CD4-positive, alpha-beta T cell treated with Interleukin-15 for 1 hour (primary cell): ENCODE results near the gene PDE7B.
"Not testable (repeated sequence)": the region's sequence is repeated elsewhere in the genome, so short reads cannot be mapped to it uniquely, and the experiment has no call there.

Source experiments
- DNase-seq: peaks from one replicate; pipeline ENCODE4 v3.0.0-alpha.2; 2020

PDE7B gene

DNA sequence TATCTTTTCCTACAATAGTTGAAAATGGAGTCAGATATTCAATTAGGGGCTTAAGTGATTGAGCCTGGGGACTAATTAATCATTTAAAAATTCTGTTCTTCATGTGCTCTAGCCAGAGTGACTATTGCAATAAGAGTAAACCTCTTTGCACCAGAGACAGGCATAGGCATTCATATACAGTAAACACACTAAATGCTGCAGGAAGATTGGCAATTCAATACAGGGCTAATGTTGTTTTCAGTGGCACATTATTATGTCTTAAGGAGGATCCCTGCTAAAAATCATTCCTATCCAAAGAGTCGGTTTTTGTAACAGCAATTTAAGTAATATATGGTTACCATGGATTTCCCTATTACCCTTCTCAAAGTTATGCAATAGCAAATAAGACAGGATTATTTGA lies 1.2 kb downstream of the PDE7B start:
- DNase-seq = no peak

DNA sequence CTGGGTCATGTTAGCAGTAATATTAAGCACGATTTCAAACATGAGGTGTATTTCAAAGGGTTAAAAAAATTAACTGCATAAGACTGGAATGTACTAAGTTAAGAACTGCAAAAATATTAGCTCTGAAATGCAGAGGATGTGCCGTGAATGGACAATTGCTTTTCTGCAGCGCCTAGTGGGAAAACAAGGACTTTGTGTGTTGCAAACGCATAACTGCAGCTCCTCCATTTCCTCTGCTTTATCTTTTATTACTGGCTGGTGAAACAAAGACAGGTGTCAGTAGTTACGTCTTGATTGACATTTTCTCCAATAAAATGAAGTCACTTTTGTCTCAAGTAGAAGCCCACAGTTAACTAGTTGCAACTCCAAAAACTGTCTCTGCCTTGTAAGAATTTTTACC lies 1.7 kb downstream of the PDE7B start:
- no peak for DNase-seq

DNA sequence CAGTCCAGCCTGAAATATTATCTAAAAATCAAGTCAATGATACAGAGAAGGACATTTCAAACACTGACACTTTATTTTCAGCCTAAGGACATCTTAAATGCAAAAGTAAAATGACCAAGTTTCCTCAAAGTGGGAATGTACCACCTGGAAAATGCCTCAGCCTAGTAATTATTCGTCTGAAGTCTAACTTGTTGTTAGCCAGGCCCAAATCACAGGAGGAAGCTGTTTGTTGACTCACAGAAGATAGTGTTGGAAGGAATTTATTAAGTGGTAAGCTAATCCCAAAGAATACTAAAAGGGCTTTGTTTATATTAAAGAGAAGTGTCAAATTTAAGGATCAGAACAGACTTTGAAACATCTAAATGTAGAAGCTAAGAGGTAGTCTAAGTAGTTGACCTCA lies 2.5 kb downstream of the PDE7B start:
- DNase-seq = no peak

DNA sequence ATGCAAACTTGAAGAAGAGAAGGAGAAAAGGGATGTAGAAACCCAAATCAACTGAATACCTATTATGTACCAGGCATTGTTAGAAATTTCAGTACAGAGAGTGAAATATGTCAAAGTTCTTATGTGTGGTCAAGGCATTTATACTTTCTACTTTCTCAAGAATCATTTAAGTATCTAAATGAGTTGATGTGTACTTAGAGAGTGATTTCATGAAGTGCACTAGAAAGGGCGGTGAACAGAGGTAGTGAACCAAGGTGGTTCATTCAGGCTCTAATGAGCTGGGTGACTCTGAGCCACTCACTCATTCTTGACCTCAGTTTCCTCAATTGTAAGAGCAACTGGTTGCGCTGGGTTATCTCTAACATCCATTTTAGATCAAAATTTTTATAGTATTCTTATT lies 3.3 kb downstream of the PDE7B start:
- no peak for DNase-seq

DNA sequence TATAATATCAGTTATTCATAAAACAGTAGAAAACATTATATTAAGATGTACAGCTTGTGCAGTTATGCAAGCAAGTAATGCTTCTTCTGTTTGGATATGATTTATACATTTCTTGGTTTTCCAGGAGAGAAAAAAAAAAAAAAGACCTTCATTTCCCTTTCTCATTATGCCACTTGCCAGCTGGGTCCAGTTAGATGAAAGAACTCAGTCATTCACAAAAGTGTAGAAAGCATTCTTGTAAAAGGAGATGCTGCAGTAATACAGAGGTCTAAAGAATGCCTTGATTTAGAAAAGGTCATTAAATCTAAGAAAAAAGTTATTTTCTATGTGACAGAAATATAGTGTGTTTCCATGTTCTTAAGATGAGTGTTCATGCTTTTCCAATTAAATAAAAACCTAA lies 7.4 kb downstream of the PDE7B start:
- no peak for DNase-seq

DNA sequence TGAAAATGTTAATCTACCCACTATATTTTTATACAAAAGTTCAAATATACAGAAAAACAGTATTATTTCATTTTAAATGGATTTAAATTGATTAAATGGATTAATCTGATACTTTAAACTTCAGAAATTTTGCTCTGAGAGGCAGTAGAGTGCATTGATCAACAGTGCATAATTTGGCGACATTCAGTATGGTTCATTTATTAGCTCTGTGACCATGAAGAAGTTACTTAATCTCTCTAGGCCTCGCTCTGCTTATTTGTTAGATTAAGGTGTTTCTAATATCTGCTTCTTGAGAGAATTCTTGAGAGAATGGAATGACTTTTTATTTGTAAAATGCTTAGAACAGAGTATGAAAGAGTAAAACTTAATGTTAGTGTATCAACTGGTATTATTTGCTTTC lies 8.9 kb downstream of the PDE7B start:
- DNase-seq = no peak

DNA sequence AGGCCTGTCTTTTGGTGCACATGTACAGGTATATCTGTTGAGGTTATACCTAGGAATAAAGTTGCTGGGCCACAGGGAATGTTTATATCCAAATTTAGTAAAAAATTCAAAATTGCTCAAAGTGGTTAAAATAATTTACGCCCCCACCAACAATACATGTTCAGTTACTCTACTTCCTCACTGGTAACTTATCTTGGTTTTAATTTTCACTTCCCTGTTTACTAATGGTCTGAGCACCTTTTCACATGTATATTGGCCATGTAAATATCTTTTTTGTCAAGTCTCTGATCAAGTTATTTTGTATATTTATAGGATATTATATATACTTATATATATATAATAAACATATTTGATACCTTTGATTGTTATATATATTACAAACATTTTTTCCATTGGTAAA lies 9.7 kb downstream of the PDE7B start:
- no peak for DNase-seq

DNA sequence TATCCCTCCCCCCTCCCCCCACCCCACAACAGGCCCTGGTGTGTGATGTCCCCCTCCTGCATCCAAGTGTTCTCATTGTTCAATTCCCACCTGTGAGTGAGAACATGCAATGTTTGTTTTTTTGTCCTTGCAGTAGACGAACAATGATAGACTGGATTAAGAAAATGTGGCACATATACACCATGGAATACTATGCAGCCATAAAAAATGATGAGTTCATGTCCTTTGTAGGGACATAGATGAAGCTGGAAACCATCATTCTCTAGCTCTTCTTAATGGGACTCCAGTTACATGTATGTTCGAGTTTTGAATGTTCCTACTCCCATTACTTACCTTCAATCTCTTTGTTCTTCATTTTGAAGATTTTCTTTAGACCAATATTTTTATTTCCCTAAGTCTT lies 13.4 kb downstream of the PDE7B start:
- DNase-seq = not testable (repeated sequence)

DNA sequence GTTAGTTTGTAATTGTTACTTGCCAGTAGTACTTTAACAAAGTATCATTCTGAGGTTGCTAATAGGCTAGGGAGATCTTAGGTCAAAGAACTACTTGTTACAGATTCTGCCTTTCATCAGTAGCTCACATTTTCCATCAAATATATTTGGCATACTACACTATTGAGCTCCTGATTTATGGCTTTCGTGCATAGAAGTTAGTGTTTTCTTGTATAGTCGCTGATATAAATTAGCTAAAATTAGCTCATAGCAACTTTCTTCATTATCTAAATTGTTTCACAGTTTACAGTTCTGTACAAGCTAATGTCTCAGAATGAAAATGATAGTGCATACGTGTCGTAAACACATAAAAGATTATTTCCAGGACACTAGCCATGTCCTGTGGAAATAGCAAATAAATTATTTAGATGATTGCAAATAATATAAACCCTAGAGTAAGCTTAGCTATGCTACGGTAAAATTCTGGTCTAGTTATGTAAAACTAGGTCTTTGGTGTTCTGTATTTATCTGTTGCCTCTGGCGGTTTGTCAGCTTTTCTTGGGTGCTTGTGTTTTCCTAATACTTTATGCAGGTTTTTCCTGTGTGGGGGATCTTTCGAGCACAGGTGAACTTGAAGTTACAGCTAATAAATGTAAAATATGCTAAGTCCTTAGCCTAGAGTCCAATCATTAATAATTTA lies 15.1 kb downstream of the PDE7B start:
- DNase-seq = no peak

DNA sequence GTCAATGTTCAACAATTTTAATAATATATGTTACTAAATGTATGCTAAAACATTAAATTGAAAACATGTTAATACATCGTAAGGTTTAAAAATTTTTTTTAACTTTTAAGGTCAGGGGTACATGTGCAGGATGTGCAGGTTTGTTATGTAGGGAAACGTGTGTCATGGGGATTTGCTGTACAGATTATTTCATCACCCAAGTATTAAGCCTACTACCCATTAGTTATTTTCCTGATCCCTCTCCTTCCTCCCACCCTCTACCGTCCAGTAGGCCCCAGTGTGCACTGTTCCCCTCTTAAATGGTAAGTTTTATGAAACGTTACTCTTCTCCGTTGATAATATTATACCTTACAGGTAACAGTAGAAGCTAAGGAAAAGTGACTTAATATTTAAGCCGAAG lies 15.8 kb downstream of the PDE7B start:
- DNase-seq = no peak

DNA sequence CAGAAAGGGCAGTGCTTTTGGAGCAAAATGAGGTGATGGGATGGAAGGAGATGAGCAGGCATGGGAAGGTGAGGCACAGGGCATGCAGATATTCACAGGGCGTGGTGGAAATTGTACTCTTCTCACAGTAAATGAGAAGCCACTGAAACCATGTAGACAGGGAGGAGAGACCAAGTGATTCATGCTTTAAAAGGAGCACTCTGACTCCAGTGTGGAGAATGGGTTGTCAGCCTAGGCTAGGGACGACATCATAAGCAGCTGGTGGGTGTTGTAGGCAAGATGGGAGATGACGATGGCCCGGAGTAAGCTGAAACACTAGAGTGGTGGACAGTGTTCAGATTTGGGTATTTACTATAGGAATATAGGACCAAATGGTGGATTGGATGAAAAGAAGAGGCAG lies 18.4 kb downstream of the PDE7B start:
- DNase-seq = no peak

DNA sequence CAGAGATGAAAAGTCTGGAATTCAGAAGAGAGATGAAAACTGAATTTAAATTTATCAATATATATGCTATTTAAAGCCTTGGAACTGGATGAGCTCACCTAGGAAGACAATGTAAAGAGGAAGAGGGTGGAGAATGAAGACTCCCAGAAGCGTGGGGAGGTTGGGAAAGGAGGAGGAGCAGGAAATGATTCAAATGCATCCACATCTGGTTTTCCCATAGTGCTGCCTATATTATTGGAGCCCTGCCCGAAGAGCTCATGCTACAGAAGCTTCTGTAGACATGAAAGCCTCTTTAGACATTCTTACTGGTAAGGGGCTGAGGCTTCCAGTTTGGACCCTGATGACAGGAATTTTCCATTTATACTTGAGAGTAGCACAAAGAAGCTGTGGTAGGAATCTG lies 19.2 kb downstream of the PDE7B start:
- no peak for DNase-seq

DNA sequence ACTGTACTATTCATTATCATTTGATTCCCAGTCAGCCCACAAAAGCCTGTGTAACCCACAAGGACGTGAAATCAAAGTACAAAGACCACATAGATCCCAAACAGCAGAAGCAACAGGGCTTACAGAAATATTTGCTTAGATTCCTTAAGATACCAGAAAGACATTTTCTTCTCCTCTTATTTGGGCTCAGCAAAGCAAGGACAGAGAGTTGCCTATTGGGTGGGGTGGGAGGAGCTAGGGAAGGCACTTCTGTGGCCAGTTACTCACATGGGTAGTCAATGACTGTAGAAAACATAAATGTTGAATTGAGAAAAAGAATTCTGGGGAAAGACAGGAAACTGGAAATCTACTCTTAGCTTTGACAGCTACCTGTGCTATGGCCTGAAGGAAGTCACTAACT lies 19.8 kb downstream of the PDE7B start:
- DNase-seq = no peak

DNA sequence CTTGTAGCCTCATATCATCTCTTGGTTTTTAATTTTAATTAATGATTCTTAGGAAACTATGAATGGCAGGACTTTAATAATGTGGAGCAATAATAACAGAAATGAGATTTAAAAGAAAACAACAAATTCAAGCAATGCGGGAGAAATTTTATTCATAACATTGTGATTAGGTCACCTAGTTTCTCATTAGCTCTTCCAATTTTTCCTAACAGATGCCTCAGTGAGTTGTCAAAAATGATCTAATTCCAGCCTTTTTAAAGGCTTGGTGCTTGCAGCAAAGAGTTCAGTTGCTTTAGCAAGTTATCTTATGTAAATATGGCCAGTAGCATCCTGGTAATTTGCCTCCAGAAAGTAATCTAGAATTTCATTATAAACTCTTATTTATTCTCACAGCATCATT lies 20.4 kb downstream of the PDE7B start:
- no peak for DNase-seq

DNA sequence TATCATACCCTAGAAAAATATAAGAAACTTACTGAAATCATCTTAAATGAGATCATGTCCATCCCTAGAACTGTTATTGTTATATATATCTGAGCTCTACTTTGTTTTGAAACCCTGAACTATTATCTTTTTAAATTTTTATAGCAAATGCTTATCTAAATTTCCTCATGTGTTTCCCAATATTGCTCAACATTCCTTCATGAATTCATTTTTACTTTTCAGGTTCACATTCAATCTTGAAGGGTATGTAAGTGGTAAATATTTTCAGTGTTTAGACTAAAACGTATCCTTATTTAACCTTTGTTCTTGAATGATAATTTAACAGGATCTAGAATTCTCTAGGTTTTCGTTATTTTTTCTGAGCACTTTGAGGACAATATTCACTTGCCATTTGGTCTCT lies 23.9 kb downstream of the PDE7B start:
- no peak for DNase-seq

DNA sequence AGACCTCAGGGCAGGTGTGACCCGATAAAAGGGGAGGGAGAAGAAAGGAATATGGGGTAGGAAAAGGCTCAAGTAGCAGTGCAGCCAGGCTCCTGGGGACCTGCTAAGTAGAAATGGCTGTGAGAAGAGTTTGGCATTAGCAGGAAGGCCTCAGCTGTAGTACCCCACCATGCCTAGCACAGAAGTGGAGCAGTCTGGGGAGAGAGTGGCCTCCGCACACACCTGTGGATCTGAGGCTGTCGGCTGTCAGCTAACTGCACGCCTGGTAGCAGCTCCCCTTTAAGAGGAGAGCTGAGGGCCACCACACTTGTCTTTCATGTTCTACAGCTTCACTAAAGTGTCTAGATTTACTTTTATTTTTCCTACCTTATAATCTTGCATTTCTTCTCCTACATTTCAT lies 24.6 kb downstream of the PDE7B start:
- no peak for DNase-seq

DNA sequence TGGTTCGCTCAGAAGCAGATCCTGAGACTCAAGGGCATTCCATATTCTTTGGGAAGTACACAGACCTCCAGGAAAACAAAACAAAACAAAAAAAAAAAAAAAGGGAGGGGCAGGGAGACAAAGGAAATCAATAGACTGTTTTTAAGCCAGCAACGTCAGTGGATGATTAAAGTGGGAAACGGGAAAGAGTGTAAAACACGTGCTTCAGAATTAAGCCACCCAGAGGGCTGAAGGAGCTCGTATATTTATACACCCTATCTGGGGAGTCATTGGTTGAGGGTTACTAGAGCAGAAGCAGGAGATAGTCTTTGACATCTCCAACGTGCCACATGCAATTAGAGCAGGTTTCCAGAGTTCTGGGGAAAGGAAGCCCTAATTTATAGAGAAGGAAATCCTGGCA lies 26.2 kb downstream of the PDE7B start:
- DNase-seq = no peak

DNA sequence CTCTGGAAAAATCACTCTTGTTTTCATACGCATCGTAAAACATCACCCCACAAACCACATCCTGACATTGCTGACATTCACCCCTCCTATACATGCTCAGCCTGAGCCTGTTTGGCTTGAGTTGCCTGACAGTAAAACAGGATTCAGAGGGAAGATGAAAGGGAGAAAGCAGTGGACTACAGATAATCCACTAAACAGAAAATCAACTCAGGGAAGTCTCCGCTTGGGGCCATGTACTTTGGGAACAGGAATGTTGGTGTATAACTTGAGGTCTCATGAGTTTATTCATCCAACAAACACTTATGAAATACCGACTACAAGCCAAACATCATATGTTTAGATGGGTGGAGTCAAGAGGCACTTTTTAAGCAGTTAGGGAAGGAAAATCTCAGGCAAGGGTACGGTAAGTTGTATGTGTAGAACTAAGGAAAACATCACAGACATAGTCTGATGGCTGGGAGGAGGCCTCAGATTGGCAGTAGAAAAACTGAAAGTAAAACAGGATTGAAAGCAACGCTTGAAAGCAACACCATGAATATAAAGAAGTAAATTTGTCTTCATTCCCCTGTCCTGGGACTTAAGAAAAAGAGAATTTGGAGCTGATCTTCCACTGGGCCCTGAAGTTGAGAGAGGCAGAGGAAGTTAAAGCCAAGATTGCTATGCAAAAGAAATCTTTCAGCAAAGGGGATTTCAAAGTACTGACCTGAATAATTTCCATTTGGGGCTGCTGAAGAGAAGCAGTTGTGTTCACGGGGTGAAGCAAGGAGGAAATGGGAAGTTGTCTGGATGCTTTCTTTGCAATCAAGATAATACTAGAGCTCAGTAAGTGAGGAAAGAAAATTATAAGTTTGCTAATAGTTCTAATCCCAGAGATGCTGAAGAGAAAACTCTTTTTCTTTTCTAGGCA lies 28.8 kb downstream of the PDE7B start:
- peak; percentile 48 for DNase-seq

DNA sequence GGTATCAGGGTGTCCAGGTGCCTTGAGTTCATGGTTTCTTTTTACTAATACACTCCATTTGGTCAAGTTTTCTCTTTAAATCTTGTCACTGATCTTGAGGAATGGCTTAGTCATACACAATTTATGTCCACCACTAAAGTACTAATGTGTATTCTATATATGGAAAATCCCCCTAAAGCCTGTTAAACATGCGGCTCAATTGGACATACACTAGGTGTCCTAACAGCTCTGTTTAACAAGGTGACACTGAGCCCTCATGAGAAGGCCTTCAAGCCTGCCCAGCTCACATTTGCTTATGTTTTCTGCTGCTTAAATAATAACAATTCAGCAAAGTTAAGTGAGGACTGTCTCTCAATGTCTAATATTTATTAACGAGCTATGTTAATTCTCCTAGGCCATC lies 31.5 kb downstream of the PDE7B start:
- no peak for DNase-seq

DNA sequence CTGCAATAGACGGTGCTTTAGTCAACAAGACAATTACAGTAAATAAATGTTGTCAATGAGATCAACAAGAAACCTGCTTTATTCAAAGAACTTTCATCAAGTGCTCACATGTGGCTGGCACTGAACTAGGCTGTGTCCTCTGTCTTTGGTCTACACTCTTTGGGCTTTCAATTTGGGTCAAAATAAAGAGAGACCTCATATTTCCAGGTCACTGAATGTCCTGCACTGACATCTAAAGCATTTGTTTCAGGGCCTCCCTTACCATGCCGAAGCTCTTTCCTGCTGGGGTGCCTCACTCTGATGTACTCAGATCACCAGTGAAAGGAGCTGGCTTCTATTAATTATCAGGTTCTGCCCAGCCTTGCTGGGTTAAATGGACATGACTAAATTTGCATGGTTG lies 32.0 kb downstream of the PDE7B start:
- no peak for DNase-seq

DNA sequence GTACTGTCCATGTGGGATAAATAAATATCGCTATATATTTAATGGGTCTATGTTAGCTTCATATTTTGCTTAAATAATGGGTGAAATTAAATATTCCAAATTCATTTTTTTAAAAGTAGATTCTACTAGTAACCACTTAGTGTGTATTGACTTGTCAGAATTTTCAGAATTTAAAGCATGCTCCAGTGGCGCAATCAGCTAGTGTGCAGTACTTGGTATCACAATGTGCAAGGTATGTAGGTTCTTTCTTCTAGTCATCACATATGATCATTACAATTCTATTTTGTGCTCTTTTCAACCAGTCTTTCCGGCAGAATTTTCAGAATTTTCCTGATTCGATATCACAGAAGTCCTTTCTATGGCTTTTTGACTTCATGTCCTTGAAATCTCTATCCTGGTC lies 32.6 kb downstream of the PDE7B start:
- no peak for DNase-seq

DNA sequence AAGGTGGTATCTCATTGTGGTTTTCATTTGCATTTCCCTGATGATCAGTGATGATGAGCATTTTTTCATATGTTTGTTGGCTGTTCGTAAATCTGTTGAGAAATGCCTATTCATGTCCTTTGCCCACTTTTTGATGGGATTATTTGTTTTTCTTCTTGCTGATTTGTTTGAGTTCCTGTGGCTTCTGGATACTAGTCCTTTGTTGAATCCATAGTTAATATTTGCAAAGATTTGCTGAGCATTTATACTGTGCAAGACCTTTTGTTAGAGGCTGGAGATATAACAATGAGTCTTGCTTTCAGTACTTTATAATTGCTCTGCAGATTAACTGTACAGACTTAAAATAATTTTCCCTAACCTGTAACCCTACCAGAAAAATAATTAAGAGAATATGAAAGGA lies 35.6 kb downstream of the PDE7B start:
- DNase-seq = no peak

DNA sequence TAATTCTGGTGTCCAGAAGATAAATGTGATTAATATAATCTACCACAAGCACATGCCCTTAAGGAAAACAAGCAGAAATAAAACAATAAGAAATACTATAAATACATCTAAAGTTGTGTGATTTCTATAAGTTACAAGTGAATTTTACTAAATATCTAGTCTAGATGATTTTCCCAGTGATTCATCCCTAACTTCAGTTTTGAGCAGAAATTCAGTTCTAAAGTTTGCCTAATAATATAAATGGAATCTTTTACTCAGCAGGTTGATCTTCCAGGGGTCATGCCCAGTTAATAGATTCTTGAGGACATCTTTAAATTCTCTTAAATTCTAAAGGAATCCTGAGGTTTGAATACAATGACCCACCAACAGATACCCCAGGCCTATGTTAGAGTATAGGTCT lies 37.3 kb downstream of the PDE7B start:
- no peak for DNase-seq

DNA sequence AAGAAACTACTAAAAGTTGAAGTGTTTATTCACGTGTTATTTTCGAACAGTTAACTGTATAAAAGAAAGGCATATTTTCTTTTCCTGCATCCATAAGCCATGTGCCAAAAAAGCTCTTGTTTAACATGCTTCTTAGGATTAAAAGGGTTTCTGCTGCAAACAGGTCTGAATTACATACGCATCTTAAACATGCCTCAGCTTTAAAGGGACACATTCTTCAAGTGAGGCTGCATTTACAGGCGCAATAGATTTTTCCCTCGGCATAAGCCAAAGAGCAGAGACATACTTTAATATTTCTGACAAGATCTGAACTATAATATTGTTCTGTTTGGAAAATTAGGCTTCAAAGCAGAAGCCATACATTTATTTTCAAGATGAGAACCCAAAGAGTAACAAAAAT lies 39.4 kb downstream of the PDE7B start:
- DNase-seq = no peak

DNA sequence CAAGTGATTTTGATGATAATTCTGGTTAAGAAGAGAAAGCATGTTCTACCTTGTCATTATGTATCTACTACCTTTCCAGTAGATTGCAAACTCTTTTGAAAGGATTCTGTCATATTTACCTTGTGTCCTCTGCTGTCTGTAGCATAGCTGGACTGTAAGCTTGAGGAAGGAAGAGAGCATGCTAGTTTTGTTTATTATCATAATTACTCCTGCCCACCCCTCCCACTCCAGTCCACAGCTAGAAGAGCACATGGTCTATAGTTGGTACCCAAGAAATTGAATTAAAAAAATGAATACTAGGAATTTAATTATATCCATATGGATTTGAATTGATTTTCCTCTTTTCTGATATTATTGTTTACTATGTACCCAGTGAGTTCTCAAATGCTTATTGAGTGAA lies 40.2 kb downstream of the PDE7B start:
- DNase-seq = no peak
